HepG2 (cell line): ENCODE measurements around the gene TPGS1. TPM values are rescaled to one million over a fixed set of nuclear protein-coding genes. Genes with fewer than 3 reads are reported as not detected.

ENCODE experiments used
- ATAD3A ChIP-seq: sonication (generic); formaldehyde crosslinking; IDR thresholded peaks from 2 replicates; pipeline ENCODE4 v1.4.0; 2020; ENCODE audit warnings: missing genetic modification reagents
- BCL3 ChIP-seq: sonication (generic); formaldehyde crosslinking; IDR thresholded peaks from 2 replicates; pipeline ENCODE4 v1.5.1; 2020; ENCODE audit warnings: mild to moderate bottlenecking, missing genetic modification reagents, moderate library complexity
- DRAP1 ChIP-seq: IDR thresholded peaks from 2 replicates; pipeline ENCODE4 v1.6.1; 2016; ENCODE audit warnings: missing genetic modification reagents, missing compliant biosample characterization
- E2F2 ChIP-seq: sonication (generic); formaldehyde crosslinking; IDR thresholded peaks from 2 replicates; pipeline ENCODE4 v1.4.0; 2020; ENCODE audit warnings: missing genetic modification reagents, borderline replicate concordance
- FOXM1 ChIP-seq: sonication (generic); formaldehyde crosslinking; IDR thresholded peaks from 2 replicates; pipeline ENCODE4 v1.5.0; 2020; ENCODE audit warnings: missing genetic modification reagents
- HMGXB3 ChIP-seq: sonication (generic); formaldehyde crosslinking; IDR thresholded peaks from 2 replicates; pipeline ENCODE4 v1.4.0; 2020; ENCODE audit warnings: missing genetic modification reagents, borderline replicate concordance
- KLF15 ChIP-seq: sonication (generic); formaldehyde crosslinking; IDR thresholded peaks from 2 replicates; pipeline ENCODE4 v1.8.1; 2023; ENCODE audit warnings: borderline replicate concordance, mild to moderate bottlenecking, inconsistent platforms, missing genetic modification reagents, mixed read lengths
- PHF21A ChIP-seq: sonication (generic); formaldehyde crosslinking; IDR thresholded peaks from 2 replicates; pipeline ENCODE4 v1.5.0; 2020; ENCODE audit warnings: mild to moderate bottlenecking, missing genetic modification reagents
- RBM22 ChIP-seq: fragments of 200-400 bp; formaldehyde crosslinking; optimal IDR thresholded peaks from 2 replicates; pipeline ENCODE3; 2017; ENCODE audit warnings: mild to moderate bottlenecking, low read length, moderate library complexity
- RCOR2 ChIP-seq: IDR thresholded peaks from 2 replicates; pipeline ENCODE4 v1.6.1; 2016; ENCODE audit warnings: missing biosample characterization, missing genetic modification reagents
- RFX3 ChIP-seq: IDR thresholded peaks from 2 replicates; pipeline ENCODE4 v1.6.1; 2016; ENCODE audit warnings: missing biosample characterization, missing genetic modification reagents
- SAFB2 ChIP-seq: sonication (generic); formaldehyde crosslinking; IDR thresholded peaks from 2 replicates; pipeline ENCODE4 v1.5.1; 2020; ENCODE audit warnings: missing genetic modification reagents, low read depth, mild to moderate bottlenecking, borderline replicate concordance
- SNAPC2 ChIP-seq: sonication (generic); formaldehyde crosslinking; IDR thresholded peaks from 2 replicates; pipeline ENCODE4 v1.8.1; 2022; ENCODE audit warnings: mild to moderate bottlenecking, missing genetic modification reagents
- SNAPC5 ChIP-seq: sonication (generic); formaldehyde crosslinking; IDR thresholded peaks from 2 replicates; pipeline ENCODE4 v1.8.1; 2023; ENCODE audit warnings: mild to moderate bottlenecking, missing genetic modification reagents, borderline replicate concordance
- SUZ12 ChIP-seq: fragments of 150-350 bp; IDR thresholded peaks from 2 replicates; pipeline ENCODE4 v1.6.1; 2014; ENCODE audit warnings: low read depth, low read length
- ZBTB7A ChIP-seq: sonication (generic); formaldehyde crosslinking; IDR thresholded peaks from 2 replicates; pipeline ENCODE4 v1.8.0; 2022; ENCODE audit warnings: mild to moderate bottlenecking, missing genetic modification reagents
- ZNF333 ChIP-seq: sonication (generic); formaldehyde crosslinking; IDR thresholded peaks from 2 replicates; pipeline ENCODE4 v1.4.0; 2020; ENCODE audit warnings: mild to moderate bottlenecking, missing genetic modification reagents, borderline replicate concordance
- ZNF337 ChIP-seq: sonication (generic); formaldehyde crosslinking; IDR thresholded peaks from 2 replicates; pipeline ENCODE4 v1.5.1; 2020; ENCODE audit warnings: missing genetic modification reagents, low read depth, mild to moderate bottlenecking, borderline replicate concordance
- ZNF382 ChIP-seq: sonication (generic); formaldehyde crosslinking; IDR thresholded peaks from 2 replicates; pipeline ENCODE4 v1.5.0; 2020; ENCODE audit warnings: missing genetic modification reagents, mild to moderate bottlenecking, borderline replicate concordance
- ZNF567 ChIP-seq: sonication (generic); formaldehyde crosslinking; IDR thresholded peaks from 2 replicates; pipeline ENCODE4 v1.8.1; 2023; ENCODE audit warnings: mild to moderate bottlenecking, missing genetic modification reagents, borderline replicate concordance
- ZNF660 ChIP-seq: sonication (generic); formaldehyde crosslinking; IDR thresholded peaks from 2 replicates; pipeline ENCODE4 v1.5.1; 2020; ENCODE audit warnings: mild to moderate bottlenecking, low read depth, missing genetic modification reagents, borderline replicate concordance
- ZSCAN22 ChIP-seq: sonication (generic); formaldehyde crosslinking; IDR thresholded peaks from 2 replicates; pipeline ENCODE4 v1.4.0; 2020; ENCODE audit warnings: mild to moderate bottlenecking, missing genetic modification reagents
- polyA plus RNA-seq, 8 experiments: library from polyadenylated mRNA; depleted of rRNA in 3 of 8; stranded (reverse) in 7 of 8; unstranded in 1 of 8; fragments of >200 nt; fragmentation: Illumina TruSeq in 4 of 8; extraction: Trizol in 4 of 8; gene quantifications; 2 replicates each; pipeline versions ENCODE4 v1.2.1 to v1.2.3, GENCODE V29; 2011 to 2016; ENCODE audit warnings: low read depth in 4 of 8, missing spikeins in 1 of 8, mixed read lengths in 1 of 8; ENCODE audit not compliant: insufficient read depth in 1 of 8
- total RNA-seq, 5 experiments: library from RNA; depleted of rRNA; stranded (reverse); fragments of >200 nt; fragmentation: Illumina TruSeq; extraction: Trizol; gene quantifications; 2 replicates each; pipeline ENCODE4 v1.2.3, GENCODE V29; 2016; ENCODE audit warnings: low read depth in 1 of 5

Gene TPGS1
- total and polyA plus RNA-seq, 2 of the 13 experiments (the other 11 are each of a cell fraction or from before 2014, with no cell fraction given), result 1.1 to 6.2 TPM

GRCh38 chr19:488505-489417, 18.5 kb upstream of the TPGS1 start (continued):
- TF ChIP-seq SNAPC5 (CRISPR knock-in tag) (no peak), ZNF337 (CRISPR knock-in tag) (no peak), DRAP1 (CRISPR knock-in tag) (no peak; the same call in 1 of the 2 replicates), BCL3 (peak; percentile 69; the same call in 1 of the 2 replicates), ZNF382 (CRISPR knock-in tag) (no peak), SNAPC2 (CRISPR knock-in tag) (no peak; the same call in 1 of the 2 replicates), RFX3 (CRISPR knock-in tag) (no peak), ZNF567 (CRISPR knock-in tag) (no peak), ATAD3A (CRISPR knock-in tag) (no peak), E2F2 (CRISPR knock-in tag) (peak; percentile 93; the same call in 1 of the 2 replicates), SUZ12 (peak; percentile 88), HMGXB3 (CRISPR knock-in tag) (no peak), ZBTB7A (no peak), ZNF660 (CRISPR knock-in tag) (no peak), KLF15 (no peak), ZNF333 (no peak), RCOR2 (CRISPR knock-in tag) (no peak), PHF21A (CRISPR knock-in tag) (peak; percentile 70; the same call in 1 of the 2 replicates), FOXM1 (CRISPR knock-in tag) (no peak), SAFB2 (CRISPR knock-in tag) (peak; percentile 77), RBM22 (no peak), ZSCAN22 (no peak; the same call in 1 of the 2 replicates)
